Measurements from ENCODE around the gene NAALADL2. TPM values are rescaled to one million over a fixed set of nuclear protein-coding genes. Genes with fewer than 3 reads are reported as not detected.

Gene NAALADL2
- total and polyA plus RNA-seq, 2 of the 8 experiments (the other 6 are each of a cell fraction or from before 2014, with no cell fraction given) = 0.12 to 0.22 TPM

DNA sequence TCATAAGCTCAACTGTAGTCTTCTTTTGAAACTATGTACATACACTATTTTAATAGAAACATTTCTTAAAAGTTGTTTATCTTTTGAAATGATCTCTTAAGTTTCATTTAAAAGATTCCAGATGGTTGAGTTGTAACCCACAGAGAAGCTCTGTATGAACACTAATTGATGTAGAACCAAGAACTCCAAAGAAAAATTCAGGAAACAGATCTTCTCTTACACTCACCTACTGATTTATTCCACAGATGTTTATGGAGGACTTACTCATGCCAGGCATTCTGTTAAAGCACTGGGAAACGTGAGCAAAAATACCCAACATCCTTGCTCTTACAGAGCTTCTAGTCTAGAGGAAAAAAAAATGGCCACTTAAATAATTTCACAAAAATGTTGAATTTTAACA is 551.1 kb downstream of the NAALADL2 start:
- no peak overlapping the region for H2BK15ac ChIP-seq (ENCODE audit: low read length)
- H3K4me1 ChIP-seq (replicated peaks in 1 of 4; ENCODE audit: control insufficient read depth in 3 of 4, insufficient read depth in 4 of 4, low read length in 3 of 4) = no peaks in the 10 kb centered on the region
- H2BK12ac ChIP-seq (ENCODE audit: low read depth, low read length) = no peak overlapping the region
- no peak overlapping the region for H3K9ac ChIP-seq (replicated peaks in 1 of 4; ENCODE audit: extremely low read depth in 1 of 4, low read depth in 3 of 4, low read length in 3 of 4)
- no peaks in the 10 kb centered on the region for H3K9me3 ChIP-seq (ENCODE audit: insufficient read depth in 2 of 2, low read depth in 1 of 2, low read length in 1 of 2)
- no peaks in the 10 kb centered on the region for H4K20me1 ChIP-seq (replicated peaks in 1 of 2; ENCODE audit: control insufficient read depth in 1 of 2, insufficient read depth in 2 of 2, low read length in 2 of 2)
- 87% methylated on average over 1 of the region's 1 CpG; no CpG with 5 or more reads in 1 of the 2 experiments for WGBS, 2 experiments (ENCODE audit: extremely low coverage in 1 of 2, insufficient coverage in 1 of 2, insufficient read length in 1 of 2, insufficient replicate concordance in 2 of 2, low coverage in 1 of 2, low lambda C conversion rate in 2 of 2, missing lambda C conversion rate in 1 of 2)
- no peak overlapping the region for H3K23ac ChIP-seq (ENCODE audit: insufficient read length)
- H3K27ac ChIP-seq (ENCODE audit: low read depth, low read length) = no peak overlapping the region
- H2BK20ac ChIP-seq (ENCODE audit: low read length) = no peak overlapping the region
- no peaks in the 10 kb centered on the region for H3K36me3 ChIP-seq (ENCODE audit: control insufficient read depth in 2 of 4, insufficient read depth in 4 of 4, low read length in 3 of 4)
- no peak overlapping the region for H2BK5ac ChIP-seq (ENCODE audit: low read depth, low read length)
- H2BK120ac ChIP-seq (replicated peaks; ENCODE audit: low read depth, low read length) = no peak overlapping the region
- no peak overlapping the region for H4K5ac ChIP-seq (ENCODE audit: insufficient read length, low read depth, low read length)
- no peak overlapping the region for H3K4ac ChIP-seq (replicated peaks; ENCODE audit: insufficient read length, low read depth, low read length)
- no peak for FAIRE-seq
- no peak overlapping the region for H4K91ac ChIP-seq (replicated peaks; ENCODE audit: insufficient read length, low read length)
- H4K8ac ChIP-seq (ENCODE audit: extremely low read depth, insufficient read depth, low read length) = no peak overlapping the region
- no peaks in the 10 kb centered on the region for H3K79me1 ChIP-seq (ENCODE audit: low read depth, low read length)
- DNase-seq (ENCODE audit: low read depth in 1 of 2, low spot score in 2 of 2) = no peak
- CTCF ChIA-PET (ENCODE audit: partially characterized antibody) = interaction anchor here (1.0 to 1.2 kb wide), 2 partner anchors 11 to 531 kb away, joined by 3 read pairs; no protein-coding TSS in a partner anchor
- POLR2A ChIA-PET (ENCODE audit: partially characterized antibody) = no interaction called here
- H3K4me2 ChIP-seq (ENCODE audit: insufficient read depth in 1 of 2, low read depth in 2 of 2, low read length in 2 of 2) = no peak overlapping the region
- H3K27me3 ChIP-seq (replicated peaks in 1 of 4; ENCODE audit: control insufficient read depth in 3 of 4, extremely low read depth in 1 of 4, insufficient read depth in 3 of 4, low read length in 3 of 4) = no peaks in the 10 kb centered on the region
- no peaks in the 10 kb centered on the region for H3K23me2 ChIP-seq (ENCODE audit: low read depth, low read length)
- H2AFZ ChIP-seq (ENCODE audit: low read length) = no peak overlapping the region
- H3K79me2 ChIP-seq (ENCODE audit: control insufficient read depth in 1 of 2, insufficient read depth in 2 of 2, low read length in 2 of 2) = no peaks in the 10 kb centered on the region
- H3K18ac ChIP-seq (ENCODE audit: extremely low read depth, low read length) = no peak overlapping the region
- H3K14ac ChIP-seq (ENCODE audit: insufficient read length) = no peak overlapping the region
- H3K4me3 ChIP-seq (ENCODE audit: extremely low read depth in 1 of 4, insufficient read depth in 2 of 4, low read depth in 3 of 4, low read length in 4 of 4) = no peak overlapping the region
- H3K56ac ChIP-seq (replicated peaks; ENCODE audit: insufficient read length, low read depth, low read length) = no peak overlapping the region
- no peak overlapping the region for H2AK5ac ChIP-seq (ENCODE audit: low read depth, low read length)
- TF ChIP-seq, protein P1, sequence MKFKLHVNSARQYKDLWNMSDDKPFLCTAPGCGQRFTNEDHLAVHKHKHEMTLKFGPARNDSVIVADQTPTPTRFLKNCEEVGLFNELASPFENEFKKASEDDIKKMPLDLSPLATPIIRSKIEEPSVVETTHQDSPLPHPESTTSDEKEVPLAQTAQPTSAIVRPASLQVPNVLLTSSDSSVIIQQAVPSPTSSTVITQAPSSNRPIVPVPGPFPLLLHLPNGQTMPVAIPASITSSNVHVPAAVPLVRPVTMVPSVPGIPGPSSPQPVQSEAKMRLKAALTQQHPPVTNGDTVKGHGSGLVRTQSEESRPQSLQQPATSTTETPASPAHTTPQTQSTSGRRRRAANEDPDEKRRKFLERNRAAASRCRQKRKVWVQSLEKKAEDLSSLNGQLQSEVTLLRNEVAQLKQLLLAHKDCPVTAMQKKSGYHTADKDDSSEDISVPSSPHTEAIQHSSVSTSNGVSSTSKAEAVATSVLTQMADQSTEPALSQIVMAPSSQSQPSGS (IDR thresholded peaks at IDR 0.05; ENCODE audit: low read length) = no peak
- no peak for TF ChIP-seq MAX (IDR thresholded peaks at IDR 0.05)
- TF ChIP-seq RBBP5 (IDR thresholded peaks at IDR 0.05; ENCODE audit: borderline replicate concordance, low read depth, low read length) = no peak
- no peak for TF ChIP-seq SP4 (IDR thresholded peaks at IDR 0.05; ENCODE audit: low read length)
- TF ChIP-seq POU5F1 (IDR thresholded peaks at IDR 0.05; ENCODE audit: low read depth, low read length) = no peak
- TF ChIP-seq ZNF274 (IDR thresholded peaks at IDR 0.05; ENCODE audit: borderline replicate concordance, extremely low read depth, low read length) = no peak
- no peak for TF ChIP-seq SUZ12 (IDR thresholded peaks at IDR 0.05; ENCODE audit: low read length)
- TF ChIP-seq TAF1 (IDR thresholded peaks at IDR 0.05; ENCODE audit: low read depth, low read length) = no peak
- TF ChIP-seq, protein P2, sequence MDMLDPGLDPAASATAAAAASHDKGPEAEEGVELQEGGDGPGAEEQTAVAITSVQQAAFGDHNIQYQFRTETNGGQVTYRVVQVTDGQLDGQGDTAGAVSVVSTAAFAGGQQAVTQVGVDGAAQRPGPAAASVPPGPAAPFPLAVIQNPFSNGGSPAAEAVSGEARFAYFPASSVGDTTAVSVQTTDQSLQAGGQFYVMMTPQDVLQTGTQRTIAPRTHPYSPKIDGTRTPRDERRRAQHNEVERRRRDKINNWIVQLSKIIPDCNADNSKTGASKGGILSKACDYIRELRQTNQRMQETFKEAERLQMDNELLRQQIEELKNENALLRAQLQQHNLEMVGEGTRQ (IDR thresholded peaks at IDR 0.05; ENCODE audit: low read length) = no peak
- no peak for TF ChIP-seq RFX5 (IDR thresholded peaks at IDR 0.05; ENCODE audit: borderline replicate concordance, low read depth, low read length)
- no peak for TF ChIP-seq CBX5 (IDR thresholded peaks at IDR 0.05; ENCODE audit: low read depth, low read length)
- no peak for TF ChIP-seq SP1 (IDR thresholded peaks at IDR 0.05; ENCODE audit: low read depth, low read length)
- no peak for TF ChIP-seq POLR2A (IDR thresholded peaks at IDR 0.05; ENCODE audit: control extremely low read depth in 1 of 2, low read depth in 2 of 2, low read length in 2 of 2)
